ENCODE results near the gene LNP1. TPM values are rescaled to one million over a fixed set of nuclear protein-coding genes. Genes with fewer than 3 reads are reported as not detected.

The LNP1 gene
- total RNA-seq, 2 donors from 2014 or later = 4.3 to 7.9 TPM

DNA sequence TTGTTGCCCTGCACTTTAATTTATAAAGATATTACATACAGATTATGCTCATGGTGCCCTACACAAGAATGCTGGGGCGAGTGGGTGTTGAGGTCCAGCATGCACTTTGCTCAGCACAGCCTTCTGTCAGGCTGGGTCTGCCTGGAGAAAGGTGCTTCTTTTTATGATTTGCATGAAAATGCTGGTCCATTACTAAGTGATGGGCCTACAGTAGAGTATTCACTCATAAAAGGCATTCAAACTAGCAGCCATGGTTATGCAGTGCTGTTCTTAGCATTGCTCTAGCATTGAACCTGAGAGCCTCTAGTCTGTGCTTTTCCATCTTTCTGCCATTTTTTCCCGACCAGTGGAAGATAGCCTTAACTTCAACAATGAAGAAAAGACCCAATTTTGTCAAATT lies 12.3 kb downstream of the LNP1 start:
- DNase-seq = no peak
- peaks cover 3% of the 10 kb centered on the region for H3K9me3 Mint-ChIP-seq
- no peak overlapping the region for H3K4me3 Mint-ChIP-seq

GRCh38 chr3:100416176-100416575 lies 14.8 kb downstream of the LNP1 start:
- Histone ChIP-seq H3K4me1 (ENCODE audit: control insufficient read depth, insufficient read depth, low read length) (peaks cover 3% of the 10 kb centered on the region), H3K36me3 (ENCODE audit: control insufficient read depth, insufficient read depth, low read length) (peaks cover 16% of the 10 kb centered on the region), H3K9me3 (ENCODE audit: control insufficient read depth, low read length) (peaks cover 17% of the 10 kb centered on the region), H3K4me3 (ENCODE audit: low read length) (no peak overlapping the region), H3K27ac (ENCODE audit: low read depth, low read length) (no peak overlapping the region), H3K9ac (ENCODE audit: extremely low read depth, low read length, poor library complexity, severe bottlenecking) (no peak overlapping the region), H3K27me3 (ENCODE audit: control insufficient read depth, insufficient read depth, low read length, poor library complexity, severe bottlenecking) (no peaks in the 10 kb centered on the region)
- no peak overlapping the region for H3K4me3 Mint-ChIP-seq
- TF ChIP-seq CTCF (conservative IDR thresholded peaks at IDR 0.05) = no peak
- no peak overlapping the region for H3K27ac Mint-ChIP-seq
- H3K4me1 Mint-ChIP-seq = peaks cover 11% of the 10 kb centered on the region
- DNase-seq = no peak
- H3K9me3 Mint-ChIP-seq = peaks cover 3% of the 10 kb centered on the region
- no peaks in the 10 kb centered on the region for H3K27me3 Mint-ChIP-seq (ENCODE audit: insufficient read depth)
- H3K36me3 Mint-ChIP-seq (ENCODE audit: low read depth) = peaks cover 24% of the 10 kb centered on the region

More for the DNA sequence above, 12.3 kb downstream of the LNP1 start:
- Histone ChIP-seq H3K4me3 (ENCODE audit: low read length) (no peak overlapping the region), H3K4me1 (ENCODE audit: control insufficient read depth, insufficient read depth, low read length) (peaks cover 3% of the 10 kb centered on the region), H3K9me3 (ENCODE audit: control insufficient read depth, low read length) (peaks cover 25% of the 10 kb centered on the region), H3K27ac (ENCODE audit: low read depth, low read length) (no peak overlapping the region), H3K9ac (ENCODE audit: extremely low read depth, low read length, poor library complexity, severe bottlenecking) (no peak overlapping the region), H3K36me3 (ENCODE audit: control insufficient read depth, insufficient read depth, low read length) (peaks cover 24% of the 10 kb centered on the region), H3K27me3 (ENCODE audit: control insufficient read depth, insufficient read depth, low read length, poor library complexity, severe bottlenecking) (no peaks in the 10 kb centered on the region)
- no peak overlapping the region for H3K27ac Mint-ChIP-seq
- WGBS, 2 experiments (ENCODE audit: insufficient coverage in 1 of 2, insufficient read length in 1 of 2) = 84 to 100% methylated on average over 2 of the region's 2 CpGs
- TF ChIP-seq CTCF (conservative IDR thresholded peaks at IDR 0.05) = no peak
- H3K27me3 Mint-ChIP-seq (ENCODE audit: insufficient read depth) = no peaks in the 10 kb centered on the region
- peaks cover 11% of the 10 kb centered on the region for H3K4me1 Mint-ChIP-seq
- peaks cover 30% of the 10 kb centered on the region for H3K36me3 Mint-ChIP-seq (ENCODE audit: low read depth)

DNA sequence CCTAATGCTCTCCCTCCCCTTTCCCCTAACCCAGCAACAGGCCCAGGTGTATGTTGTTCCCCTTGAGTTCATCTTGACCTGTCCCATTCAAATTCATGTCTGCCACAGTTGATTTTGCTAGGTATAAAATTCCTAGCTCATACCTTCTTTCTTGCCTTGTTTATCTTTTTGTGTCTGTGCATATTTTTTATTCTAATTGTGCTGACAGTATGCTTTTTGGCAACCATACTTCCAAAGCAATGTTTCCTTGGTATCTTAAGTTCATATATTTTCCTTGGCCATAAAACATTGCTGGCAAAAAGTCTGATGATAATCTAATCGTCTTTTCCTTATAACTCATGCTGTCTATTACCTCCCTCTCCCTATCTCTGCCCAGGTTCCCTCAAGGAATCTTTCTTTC lies 15.5 kb downstream of the LNP1 start:
- H3K9me3 ChIP-seq (ENCODE audit: control insufficient read depth, low read length) = peaks cover 10% of the 10 kb centered on the region
- H3K27ac ChIP-seq (ENCODE audit: low read depth, low read length) = no peak overlapping the region
- no peak overlapping the region for H3K9ac ChIP-seq (ENCODE audit: extremely low read depth, low read length, poor library complexity, severe bottlenecking)
- H3K4me3 Mint-ChIP-seq = no peak overlapping the region
- peaks cover 18% of the 10 kb centered on the region for H3K36me3 Mint-ChIP-seq (ENCODE audit: low read depth)
- H3K4me1 ChIP-seq (ENCODE audit: control insufficient read depth, insufficient read depth, low read length) = peaks cover 3% of the 10 kb centered on the region
- no peaks in the 10 kb centered on the region for H3K27me3 ChIP-seq (ENCODE audit: control insufficient read depth, insufficient read depth, low read length, poor library complexity, severe bottlenecking)
- peaks cover 11% of the 10 kb centered on the region for H3K4me1 Mint-ChIP-seq
- H3K9me3 Mint-ChIP-seq = no peaks in the 10 kb centered on the region
- 90% methylated on average over 1 of the region's 1 CpG; no CpG with 5 or more reads in 1 of the 2 experiments for WGBS, 2 experiments (ENCODE audit: insufficient coverage in 1 of 2, insufficient read length in 1 of 2)
- DNase-seq = no peak
- no peak overlapping the region for H3K27ac Mint-ChIP-seq
- H3K36me3 ChIP-seq (ENCODE audit: control insufficient read depth, insufficient read depth, low read length) = peaks cover 16% of the 10 kb centered on the region
- H3K27me3 Mint-ChIP-seq (ENCODE audit: insufficient read depth) = no peaks in the 10 kb centered on the region
- no peak for TF ChIP-seq CTCF (conservative IDR thresholded peaks at IDR 0.05)
- H3K4me3 ChIP-seq (ENCODE audit: low read length) = no peak overlapping the region

Data from endodermal cell (in vitro differentiated cells).